ENCODE data around the gene TCF12. TPM values are rescaled to one million over a fixed set of nuclear protein-coding genes. Genes with fewer than 3 reads are reported as not detected.

The TCF12 gene
- total RNA-seq, 4 donors from 2014 or later, result 105 to 446 (median 180) TPM

DNA sequence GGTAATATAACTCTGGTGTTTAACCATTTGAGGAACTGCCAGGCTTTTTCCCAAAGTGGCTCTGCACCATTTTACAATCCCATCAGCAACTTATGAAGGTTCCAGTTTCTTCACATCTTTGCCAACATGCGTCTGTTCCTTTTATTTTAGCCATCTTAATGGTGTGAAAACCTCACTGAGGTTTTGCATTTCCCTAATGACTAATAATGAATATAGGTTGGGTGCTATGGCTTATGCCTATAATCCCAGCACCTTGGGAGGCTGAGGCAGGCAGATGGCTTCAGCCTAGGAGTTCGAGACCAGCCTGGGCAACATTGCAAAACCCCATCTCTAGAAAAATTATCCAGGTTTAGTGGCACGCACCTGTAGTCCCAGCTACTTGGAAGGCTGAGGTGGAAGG, 210.6 kb downstream of the TCF12 start:
- no peak for TF ChIP-seq EP300 (IDR thresholded peaks at IDR 0.05; ENCODE audit: low read depth)
- TF ChIP-seq, protein P1, sequence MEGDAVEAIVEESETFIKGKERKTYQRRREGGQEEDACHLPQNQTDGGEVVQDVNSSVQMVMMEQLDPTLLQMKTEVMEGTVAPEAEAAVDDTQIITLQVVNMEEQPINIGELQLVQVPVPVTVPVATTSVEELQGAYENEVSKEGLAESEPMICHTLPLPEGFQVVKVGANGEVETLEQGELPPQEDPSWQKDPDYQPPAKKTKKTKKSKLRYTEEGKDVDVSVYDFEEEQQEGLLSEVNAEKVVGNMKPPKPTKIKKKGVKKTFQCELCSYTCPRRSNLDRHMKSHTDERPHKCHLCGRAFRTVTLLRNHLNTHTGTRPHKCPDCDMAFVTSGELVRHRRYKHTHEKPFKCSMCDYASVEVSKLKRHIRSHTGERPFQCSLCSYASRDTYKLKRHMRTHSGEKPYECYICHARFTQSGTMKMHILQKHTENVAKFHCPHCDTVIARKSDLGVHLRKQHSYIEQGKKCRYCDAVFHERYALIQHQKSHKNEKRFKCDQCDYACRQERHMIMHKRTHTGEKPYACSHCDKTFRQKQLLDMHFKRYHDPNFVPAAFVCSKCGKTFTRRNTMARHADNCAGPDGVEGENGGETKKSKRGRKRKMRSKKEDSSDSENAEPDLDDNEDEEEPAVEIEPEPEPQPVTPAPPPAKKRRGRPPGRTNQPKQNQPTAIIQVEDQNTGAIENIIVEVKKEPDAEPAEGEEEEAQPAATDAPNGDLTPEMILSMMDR (IDR thresholded peaks at IDR 0.05), result no peak
- no peak for TF ChIP-seq POLR2AphosphoS5 (IDR thresholded peaks at IDR 0.05)
- TF ChIP-seq POLR2A (IDR thresholded peaks at IDR 0.05), result no peak
- no peak overlapping the region for H3K4me3 ChIP-seq
- no peaks in the 10 kb centered on the region for H3K4me1 ChIP-seq
- no peaks in the 10 kb centered on the region for H3K27me3 ChIP-seq
- intact Hi-C loops (cut with DNase I; ENCODE audit: low total_unique reads) (no loop called here), in situ Hi-C loops (cut with MboI; ENCODE audit: low pct_ligation_motif_present in 1 of 4, low pct_unique_long_range_greater_than_20kb in 1 of 4, low sequenced_read_pairs in 3 of 4) (loop anchor here in 2 of 4 donors (25.0 kb wide), 2 partner anchors 217 to 642 kb away; partner anchors contain the start of gene TCF12 (in 1 of the 2))
- no peak for DNase-seq
- WGBS, 2 donors (ENCODE audit: low coverage in 1 of 2), result 86 to 96% methylated on average over 1 to 3 of the region's 3 CpGs
- H3K27ac ChIP-seq, result no peak overlapping the region
- H3K9me3 ChIP-seq, result no peaks in the 10 kb centered on the region
- no peaks in the 10 kb centered on the region for H3K36me3 ChIP-seq

DNA sequence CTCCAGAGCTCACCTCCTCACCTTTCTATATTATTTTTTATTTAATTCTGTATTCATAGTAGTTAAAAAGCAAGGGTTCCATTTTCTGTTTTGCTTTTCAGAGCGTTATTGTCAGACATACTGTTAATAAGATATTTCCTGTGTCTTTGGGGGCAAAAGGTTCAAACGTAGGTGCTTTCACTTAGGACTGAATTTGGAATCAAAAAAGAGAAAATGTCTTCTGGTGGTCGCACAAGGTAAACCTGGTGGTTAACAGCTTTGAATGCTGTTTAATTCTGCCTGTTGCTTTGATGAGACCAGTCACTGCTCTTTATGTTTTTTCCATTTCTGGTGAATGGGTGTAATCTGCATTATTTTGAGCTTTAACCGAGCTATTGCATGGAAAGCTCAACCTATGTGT, 212.5 kb downstream of the TCF12 start:
- Histone ChIP-seq H3K27me3 (no peaks in the 10 kb centered on the region), H3K27ac (no peak overlapping the region), H3K4me3 (no peak overlapping the region), H3K36me3 (no peaks in the 10 kb centered on the region), H3K9me3 (no peaks in the 10 kb centered on the region), H3K4me1 (peaks cover 0 to 12% (median 2%) of the 10 kb centered on the region in 4 donors)
- TF ChIP-seq EP300 (IDR thresholded peaks at IDR 0.05; ENCODE audit: low read depth) (no peak), POLR2A (IDR thresholded peaks at IDR 0.05) (no peak), POLR2AphosphoS5 (IDR thresholded peaks at IDR 0.05) (no peak)
- WGBS, 2 donors (ENCODE audit: low coverage in 1 of 2), result 77 to 81% methylated on average over 4 of the region's 4 CpGs
- no peak for DNase-seq
- in situ Hi-C loops (cut with MboI; ENCODE audit: low pct_ligation_motif_present in 1 of 4, low pct_unique_long_range_greater_than_20kb in 1 of 4, low sequenced_read_pairs in 3 of 4), result loop anchor here in 2 of 4 donors (10.0 to 25.0 kb wide), 3 partner anchors 206 to 644 kb away; partner anchors contain the start of gene TCF12 (in 1 of the 2)
- intact Hi-C loops (cut with DNase I; ENCODE audit: low total_unique reads), result no loop called here

DNA sequence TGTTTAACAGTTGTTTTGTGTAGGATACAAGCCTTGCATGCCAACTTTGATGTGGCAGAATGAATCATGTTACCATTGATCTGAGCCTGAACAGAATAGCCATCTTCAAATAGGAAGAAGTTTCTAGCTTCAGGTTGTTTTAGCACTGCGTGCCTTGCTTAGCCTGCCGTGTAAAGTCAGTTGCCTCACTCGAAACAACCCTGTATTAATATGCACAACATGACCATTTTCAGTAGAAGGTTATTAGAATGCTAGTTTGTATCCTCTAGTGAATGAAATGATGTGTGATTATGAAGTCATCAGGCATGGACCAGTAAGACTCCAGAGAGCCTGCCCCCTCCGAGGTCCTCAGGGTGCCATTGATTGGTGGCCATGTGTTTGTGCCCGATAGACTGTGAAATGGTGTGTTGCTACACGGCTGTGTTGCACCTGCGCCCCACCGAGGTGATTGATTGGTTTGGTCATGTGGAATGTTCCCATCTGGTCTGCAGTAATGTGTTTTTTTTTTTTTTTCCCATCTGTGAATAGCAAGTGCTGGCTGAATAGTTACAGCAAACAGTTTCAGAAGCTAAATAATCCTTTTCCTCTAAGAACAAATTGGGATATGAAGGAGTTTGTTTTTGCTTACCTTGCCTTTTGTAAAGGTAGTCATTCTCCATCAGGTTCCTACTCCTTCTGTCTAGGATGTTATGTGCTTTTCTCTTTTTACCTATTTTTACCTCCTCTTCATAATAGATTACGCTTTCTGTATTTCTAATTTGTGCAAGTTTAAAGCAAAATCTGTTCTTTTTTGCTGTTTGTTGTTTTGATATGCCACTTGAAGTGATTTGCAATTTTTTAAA, 214.9 kb downstream of the TCF12 start:
- Histone ChIP-seq H3K27ac (no peak overlapping the region), H3K9me3 (no peaks in the 10 kb centered on the region), H3K4me3 (no peak overlapping the region), H3K27me3 (no peaks in the 10 kb centered on the region), H3K4me1 (peaks cover 0 to 15% (median 2%) of the 10 kb centered on the region in 4 donors), H3K36me3 (no peaks in the 10 kb centered on the region)
- intact Hi-C loops (cut with DNase I; ENCODE audit: low total_unique reads) (no loop called here), in situ Hi-C loops (cut with MboI; ENCODE audit: low pct_ligation_motif_present in 1 of 4, low pct_unique_long_range_greater_than_20kb in 1 of 4, low sequenced_read_pairs in 3 of 4) (loop anchor here in 2 of 4 donors (10.0 to 25.0 kb wide), 3 partner anchors 209 to 646 kb away; partner anchors contain the start of gene TCF12 (in 1 of the 2))
- 80 to 94% methylated on average over 8 to 9 of the region's 9 CpGs for WGBS, 2 donors (ENCODE audit: low coverage in 1 of 2)
- no peak for TF ChIP-seq EP300 (IDR thresholded peaks at IDR 0.05; ENCODE audit: low read depth)
- TF ChIP-seq POLR2AphosphoS5 (IDR thresholded peaks at IDR 0.05), result no peak
- TF ChIP-seq, protein P1 (IDR thresholded peaks at IDR 0.05), result no peak
- no peak for TF ChIP-seq POLR2A (IDR thresholded peaks at IDR 0.05)
- no peak for DNase-seq

DNA sequence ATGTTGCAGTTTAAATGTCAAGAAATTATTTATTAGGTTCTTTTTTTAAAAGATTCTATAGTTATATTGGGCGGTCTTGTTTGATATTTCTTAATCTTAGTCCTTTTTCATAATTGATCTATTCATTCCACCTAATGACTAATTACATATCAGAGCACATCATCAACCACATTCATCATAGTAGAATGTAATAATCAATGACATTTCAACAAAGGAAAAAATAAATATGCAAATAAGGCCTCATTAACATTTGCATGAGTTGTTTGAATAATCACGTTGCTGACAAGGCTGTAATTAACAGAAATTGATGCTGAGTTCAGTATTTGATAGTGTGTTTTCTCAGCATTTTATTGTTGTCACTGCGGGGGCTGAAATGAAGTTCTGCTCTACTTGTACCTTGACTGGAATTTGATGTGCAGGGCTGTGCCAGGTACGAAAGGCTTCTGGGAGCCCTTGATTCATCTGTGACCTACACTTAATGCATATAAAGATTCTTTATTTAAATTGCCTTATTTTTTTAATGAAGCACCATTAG, 215.7 kb downstream of the TCF12 start:
- Histone ChIP-seq H3K36me3 (no peaks in the 10 kb centered on the region), H3K4me1 (peaks cover 0 to 15% (median 2%) of the 10 kb centered on the region in 4 donors), H3K27ac (no peak overlapping the region), H3K4me3 (no peak overlapping the region), H3K27me3 (no peaks in the 10 kb centered on the region), H3K9me3 (no peaks in the 10 kb centered on the region)
- no peak for DNase-seq
- WGBS, 2 donors (ENCODE audit: low coverage in 1 of 2), result 85 to 86% methylated on average over 4 of the region's 4 CpGs
- in situ Hi-C loops (cut with MboI; ENCODE audit: low pct_ligation_motif_present in 1 of 4, low pct_unique_long_range_greater_than_20kb in 1 of 4, low sequenced_read_pairs in 3 of 4) (loop anchor here in 2 of 4 donors (10.0 to 25.0 kb wide), 3 partner anchors 209 to 647 kb away; partner anchors contain the start of gene TCF12 (in 1 of the 2)), intact Hi-C loops (cut with DNase I; ENCODE audit: low total_unique reads) (no loop called here)
- no peak for TF ChIP-seq POLR2AphosphoS5 (IDR thresholded peaks at IDR 0.05)
- TF ChIP-seq, protein P1 (IDR thresholded peaks at IDR 0.05), result no peak
- TF ChIP-seq EP300 (IDR thresholded peaks at IDR 0.05; ENCODE audit: low read depth), result no peak
- TF ChIP-seq POLR2A (IDR thresholded peaks at IDR 0.05), result no peak

Measured in transverse colon (tissue), 4 donors.